Uterine smooth muscle cell (primary cell): ENCODE results near the gene STATH. TPM values are rescaled to one million over a fixed set of nuclear protein-coding genes. Genes with fewer than 3 reads are reported as not detected.

Experiments
- total RNA-seq: library from RNA; depleted of rRNA; stranded (reverse); fragments of >200 nt; gene quantifications from 2 replicates; pipeline ENCODE4 v1.2.3, GENCODE V29; 2014

The STATH gene, protein sequence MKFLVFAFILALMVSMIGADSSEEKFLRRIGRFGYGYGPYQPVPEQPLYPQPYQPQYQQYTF
- total RNA-seq = not detected in 2 replicates

GRCh38 chr4:69995526-69996016, at the start of gene STATH:
Gene STATH, plus strand, starts transcription at chr4:69995966. Its CDS starts 2,472 bp downstream, at chr4:69998438.

DNA sequence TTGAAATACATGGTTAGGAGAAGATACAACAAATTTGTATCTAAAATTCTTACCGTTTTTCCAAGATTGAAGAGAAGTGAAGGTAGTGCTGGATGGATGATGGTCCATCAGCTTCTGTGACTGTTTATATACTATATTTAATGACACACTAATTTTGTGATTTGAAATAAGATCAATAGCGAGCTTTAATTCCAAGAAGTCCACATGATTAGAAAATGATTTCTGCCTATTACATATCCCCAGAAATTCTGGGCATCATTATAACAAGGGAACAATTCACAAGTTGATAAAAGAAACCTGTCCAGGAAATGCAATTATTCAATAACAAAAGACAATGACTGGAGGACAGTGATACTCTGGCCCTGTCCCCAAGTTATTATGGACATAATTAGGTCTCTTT, 30.1 kb upstream of the STATH start, which contains the start of gene CSN2:
Gene CSN2, minus strand, starts transcription at position 101 of the 400 bp plus-strand sequence. CDS start 4,733 bp downstream, outside the sequence.

DNA sequence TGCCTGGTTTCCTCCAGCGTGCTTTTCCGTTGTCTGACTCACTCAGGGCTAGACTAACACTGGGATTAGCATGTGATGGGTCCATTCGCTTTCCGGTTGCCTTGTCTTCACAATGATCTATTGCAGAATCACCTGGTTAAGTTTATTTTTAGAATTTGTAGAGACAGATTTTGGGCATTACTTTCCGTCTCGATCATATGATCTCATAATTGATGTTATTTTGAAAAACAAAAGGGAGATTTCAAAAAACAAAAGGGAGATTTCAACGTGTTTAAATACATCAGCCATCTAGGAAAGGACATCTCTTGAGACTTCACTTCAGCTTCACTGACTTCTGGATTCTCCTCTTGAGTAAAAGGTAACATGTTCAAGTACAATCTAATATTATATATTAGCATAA, 32.4 kb downstream of the STATH start, which contains the start of gene HTN3:
Gene HTN3, plus strand, starts transcription at position 301 of the 400 bp plus-strand sequence. CDS start 2,282 bp downstream, outside the sequence.

GRCh38 chr4:70050138-70050537, 54.4 kb downstream of the STATH start, which contains the start of gene HTN1:
Gene HTN1, plus strand, starts transcription at chr4:70050438. Its CDS starts 2,639 bp downstream, at chr4:70053077.

Other genes starting within 250 kb of the STATH start
- gene SULT1B1, start 235.3 kb upstream of the STATH start, total RNA-seq = 0.12 and 0.66 TPM in 2 replicates
- 0.33 and 0.50 TPM in 2 replicates for gene SULT1E1, start 135.8 kb upstream of the STATH start, total RNA-seq
- gene CSN1S1, start 64.9 kb upstream of the STATH start, total RNA-seq = not detected in 2 replicates
- not detected in 2 replicates for gene CSN2, start 30.2 kb upstream of the STATH start, total RNA-seq
- not detected in 2 replicates for gene HTN3, start 32.5 kb downstream of the STATH start, total RNA-seq
- not detected in 2 replicates for gene HTN1, start 54.5 kb downstream of the STATH start, total RNA-seq
- gene PRR27, start 158.3 kb downstream of the STATH start, total RNA-seq = not detected in 2 replicates
- not detected in 2 replicates for gene ODAM, start 199.8 kb downstream of the STATH start, total RNA-seq
- not detected in 2 replicates for gene FDCSP, start 230.2 kb downstream of the STATH start, total RNA-seq
- not detected in 2 replicates for gene CSN3, start 246.6 kb downstream of the STATH start, total RNA-seq